HL-60 (cell line): ENCODE data around the gene FAM174C.

Experiments used
- DNase-seq, 2 experiments: peaks; one replicate each; pipeline ENCODE4 v3.0.0-alpha.2; 2010 to 2020; ENCODE audit warnings: low read depth in 1 of 2, low spot score in 1 of 2
- H3K27ac ChIP-seq: fragments of 250-450 bp; sonication (Bioruptor Pico); replicated peaks from 2 replicates; pipeline ENCODE4 v1.5.1; 2020; ENCODE audit warnings: mild to moderate bottlenecking, moderate library complexity
- H3K27me3 ChIP-seq: fragments of 250-450 bp; sonication (Bioruptor Pico); 2 replicates; pipeline ENCODE4 v1.5.1; 2021; ENCODE audit warnings: mild to moderate bottlenecking, moderate library complexity; ENCODE audit not compliant: insufficient read depth, poor library complexity, severe bottlenecking
- H3K4me3 ChIP-seq: replicated peaks from 2 replicates; pipeline ENCODE4 v1.5.1; 2011; ENCODE audit warnings: mild to moderate bottlenecking, control low read depth, low read length; ENCODE audit not compliant: insufficient read depth
- CTCF ChIP-seq: IDR thresholded peaks from one replicate; pipeline ENCODE4 v1.5.1; 2011; ENCODE audit warnings: low read length, control low read depth, inconsistent platforms; ENCODE audit not compliant: insufficient read depth
- GABPA ChIP-seq: IDR thresholded peaks from 2 replicates; pipeline ENCODE4 v1.6.1; 2012; ENCODE audit warnings: low read depth
- POLR2AphosphoS5 ChIP-seq: IDR thresholded peaks from 2 replicates; pipeline ENCODE4 v1.6.1; 2012; ENCODE audit warnings: low read depth
- SPI1 ChIP-seq: IDR thresholded peaks from 2 replicates; pipeline ENCODE4 v1.6.1; 2012; ENCODE audit warnings: low read depth, mild to moderate bottlenecking, borderline replicate concordance
- TF ChIP-seq, protein P1 (sequence below): IDR thresholded peaks from 2 replicates; pipeline ENCODE4 v1.6.1; 2012; ENCODE audit warnings: low read depth; ENCODE audit not compliant: insufficient replicate concordance

FAM174C gene

DNA sequence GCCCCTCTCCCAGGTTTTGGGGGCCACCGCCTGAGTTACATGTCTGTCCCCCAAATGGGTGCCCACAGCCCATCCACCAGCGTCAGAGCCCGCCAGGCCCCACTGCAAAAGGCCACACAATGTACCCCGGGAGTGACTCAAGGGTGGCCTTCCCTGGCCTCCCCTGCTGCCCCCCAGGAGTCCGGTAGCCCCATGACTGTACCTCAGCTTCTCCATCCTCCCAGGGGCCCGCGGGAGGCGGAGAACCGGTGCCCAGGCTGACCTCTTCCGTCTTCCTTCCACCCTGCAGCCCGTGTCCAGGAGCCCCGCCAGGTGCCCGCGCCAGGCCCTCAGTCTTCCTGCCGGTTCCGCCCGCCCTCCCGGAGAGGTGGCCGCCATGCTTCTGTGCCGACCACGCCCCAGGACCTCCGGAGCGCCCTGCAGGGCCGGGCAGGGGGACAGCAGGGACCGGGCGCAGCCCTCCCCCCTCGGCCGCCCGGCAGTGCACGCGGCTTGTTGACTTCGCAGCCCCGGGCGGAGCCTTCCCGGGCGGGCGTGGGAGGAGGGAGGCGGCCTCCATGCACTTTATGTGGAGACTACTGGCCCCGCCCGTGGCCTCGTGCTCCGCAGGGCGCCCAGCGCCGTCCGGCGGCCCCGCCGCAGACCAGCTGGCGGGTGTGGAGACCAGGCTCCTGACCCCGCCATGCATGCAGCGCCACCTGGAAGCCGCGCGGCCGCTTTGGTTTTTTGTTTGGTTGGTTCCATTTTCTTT is 47.9 kb upstream of the FAM174C start:
- Histone ChIP-seq H3K4me3 (no peak overlapping the region), H3K27ac (no peak overlapping the region), H3K27me3 (no peaks in the 10 kb centered on the region)
- DNase-seq: no peak
- no peak for TF ChIP-seq SPI1
- TF ChIP-seq CTCF: no peak
- no peak for TF ChIP-seq POLR2AphosphoS5
- TF ChIP-seq, protein P1, sequence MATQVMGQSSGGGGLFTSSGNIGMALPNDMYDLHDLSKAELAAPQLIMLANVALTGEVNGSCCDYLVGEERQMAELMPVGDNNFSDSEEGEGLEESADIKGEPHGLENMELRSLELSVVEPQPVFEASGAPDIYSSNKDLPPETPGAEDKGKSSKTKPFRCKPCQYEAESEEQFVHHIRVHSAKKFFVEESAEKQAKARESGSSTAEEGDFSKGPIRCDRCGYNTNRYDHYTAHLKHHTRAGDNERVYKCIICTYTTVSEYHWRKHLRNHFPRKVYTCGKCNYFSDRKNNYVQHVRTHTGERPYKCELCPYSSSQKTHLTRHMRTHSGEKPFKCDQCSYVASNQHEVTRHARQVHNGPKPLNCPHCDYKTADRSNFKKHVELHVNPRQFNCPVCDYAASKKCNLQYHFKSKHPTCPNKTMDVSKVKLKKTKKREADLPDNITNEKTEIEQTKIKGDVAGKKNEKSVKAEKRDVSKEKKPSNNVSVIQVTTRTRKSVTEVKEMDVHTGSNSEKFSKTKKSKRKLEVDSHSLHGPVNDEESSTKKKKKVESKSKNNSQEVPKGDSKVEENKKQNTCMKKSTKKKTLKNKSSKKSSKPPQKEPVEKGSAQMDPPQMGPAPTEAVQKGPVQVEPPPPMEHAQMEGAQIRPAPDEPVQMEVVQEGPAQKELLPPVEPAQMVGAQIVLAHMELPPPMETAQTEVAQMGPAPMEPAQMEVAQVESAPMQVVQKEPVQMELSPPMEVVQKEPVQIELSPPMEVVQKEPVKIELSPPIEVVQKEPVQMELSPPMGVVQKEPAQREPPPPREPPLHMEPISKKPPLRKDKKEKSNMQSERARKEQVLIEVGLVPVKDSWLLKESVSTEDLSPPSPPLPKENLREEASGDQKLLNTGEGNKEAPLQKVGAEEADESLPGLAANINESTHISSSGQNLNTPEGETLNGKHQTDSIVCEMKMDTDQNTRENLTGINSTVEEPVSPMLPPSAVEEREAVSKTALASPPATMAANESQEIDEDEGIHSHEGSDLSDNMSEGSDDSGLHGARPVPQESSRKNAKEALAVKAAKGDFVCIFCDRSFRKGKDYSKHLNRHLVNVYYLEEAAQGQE: no peak
- TF ChIP-seq GABPA: no peak

- Histone ChIP-seq H3K27me3 (no peaks in the 10 kb centered on the region), H3K27ac (no peak overlapping the region), H3K4me3 (no peak overlapping the region)
- TF ChIP-seq CTCF (no peak), POLR2AphosphoS5 (no peak), SPI1 (no peak), GABPA (no peak)
- TF ChIP-seq, protein P1: no peak
- DNase-seq: no peak
These were observed 47.0 kb upstream of the FAM174C start for GRCh38 chr19:1228161-1228957.

DNA sequence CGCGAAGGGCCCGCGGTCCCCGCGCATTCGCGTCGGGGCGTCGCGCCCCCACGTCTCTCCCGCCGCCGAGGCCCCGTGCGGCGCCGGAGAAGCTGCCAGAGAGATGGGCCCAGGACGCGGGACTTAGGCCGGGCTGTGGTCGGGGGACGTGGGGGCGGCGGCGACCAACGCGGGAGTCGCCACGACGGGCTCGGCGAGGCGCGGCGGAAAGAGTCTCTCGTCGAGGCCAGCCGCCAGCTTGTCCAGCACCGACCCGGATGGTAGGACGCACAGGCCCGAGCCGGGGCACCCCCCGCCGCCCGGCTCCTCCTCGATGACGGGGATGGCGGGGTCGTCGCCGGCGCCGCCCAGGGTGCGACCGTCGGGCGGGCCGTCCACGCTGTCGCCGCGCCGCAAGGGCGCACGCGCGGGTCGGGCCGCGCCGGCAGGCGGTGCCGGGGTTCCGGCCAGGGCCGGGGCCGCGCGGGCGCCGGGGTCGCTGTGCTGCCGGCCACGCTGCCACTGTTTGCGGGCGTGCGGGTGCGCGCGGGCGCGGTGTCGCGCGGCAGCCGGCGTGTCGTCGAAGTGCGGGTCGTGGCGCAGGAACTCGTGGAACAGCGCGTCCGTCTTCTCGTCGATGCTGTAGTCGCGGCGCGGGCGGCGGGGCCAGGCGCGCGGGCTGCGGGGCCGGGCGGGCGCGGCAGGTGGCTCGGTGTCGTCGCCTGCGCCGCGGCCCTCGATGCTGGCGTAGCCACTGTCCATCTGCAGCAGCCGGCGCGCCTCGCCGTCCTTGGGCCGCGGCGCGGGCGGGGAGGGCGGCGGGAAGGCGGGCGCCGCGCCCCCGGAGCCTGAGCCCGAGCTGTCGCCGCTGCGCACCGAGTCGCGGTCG is 46.0 kb upstream of the FAM174C start:
- H3K27ac ChIP-seq: no peak overlapping the region
- TF ChIP-seq, protein P1: no peak
- TF ChIP-seq CTCF: no peak
- no peak for TF ChIP-seq SPI1
- TF ChIP-seq POLR2AphosphoS5: no peak
- no peak for TF ChIP-seq GABPA
- DNase-seq: no peak
- no peaks in the 10 kb centered on the region for H3K27me3 ChIP-seq
- no peak overlapping the region for H3K4me3 ChIP-seq
